ENCODE results near the gene TPSB2. TPM values are rescaled to one million over a fixed set of nuclear protein-coding genes. Genes with fewer than 3 reads are reported as not detected.
"Not testable (repeated sequence)": the region's sequence is repeated elsewhere in the genome, so short reads cannot be mapped to it uniquely, and the experiment has no call there.

TPSB2 gene
- total RNA-seq, 1 donor from 2014 or later = not detected

DNA sequence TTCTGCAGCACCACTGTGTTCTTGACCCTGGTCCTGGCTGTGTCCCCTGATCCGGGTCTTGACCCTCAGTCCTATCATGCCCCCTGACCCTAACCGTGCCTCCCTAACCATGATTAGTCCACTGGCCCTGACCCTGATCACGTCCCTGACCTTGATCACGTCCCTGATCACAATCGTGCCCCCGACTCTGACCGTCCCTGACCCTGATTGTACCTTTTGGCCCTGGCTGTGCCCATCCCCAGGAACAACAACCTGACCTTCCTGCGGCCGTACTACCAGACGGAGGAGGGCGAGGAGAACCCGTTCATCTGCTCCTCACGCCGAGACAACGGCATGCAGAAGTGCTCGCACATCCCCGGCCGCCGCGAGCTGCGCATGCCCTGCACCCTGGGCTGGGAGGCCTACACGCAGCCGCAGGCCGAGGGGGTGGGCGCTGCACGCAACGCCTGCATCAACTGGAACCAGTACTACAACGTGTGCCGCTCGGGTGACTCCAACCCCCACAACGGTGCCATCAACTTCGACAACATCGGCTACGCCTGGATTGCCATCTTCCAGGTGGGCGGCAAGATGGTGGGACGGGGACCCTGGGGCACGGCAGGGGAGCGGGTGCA, 29.9 kb downstream of the TPSB2 start:
- Histone ChIP-seq H3K4me3 (no peak overlapping the region), H3K9me3 (no peaks in the 10 kb centered on the region), H3K27me3 (no peaks in the 10 kb centered on the region), H3K27ac (no peak overlapping the region), H3K36me3 (no peaks in the 10 kb centered on the region), H3K4me1 (no peaks in the 10 kb centered on the region)
- no peak for DNase-seq (ENCODE audit: low spot score in 2 of 2)
- intact Hi-C loops (cut with DNase I) = no loop called here
- TF ChIP-seq, protein P1, sequence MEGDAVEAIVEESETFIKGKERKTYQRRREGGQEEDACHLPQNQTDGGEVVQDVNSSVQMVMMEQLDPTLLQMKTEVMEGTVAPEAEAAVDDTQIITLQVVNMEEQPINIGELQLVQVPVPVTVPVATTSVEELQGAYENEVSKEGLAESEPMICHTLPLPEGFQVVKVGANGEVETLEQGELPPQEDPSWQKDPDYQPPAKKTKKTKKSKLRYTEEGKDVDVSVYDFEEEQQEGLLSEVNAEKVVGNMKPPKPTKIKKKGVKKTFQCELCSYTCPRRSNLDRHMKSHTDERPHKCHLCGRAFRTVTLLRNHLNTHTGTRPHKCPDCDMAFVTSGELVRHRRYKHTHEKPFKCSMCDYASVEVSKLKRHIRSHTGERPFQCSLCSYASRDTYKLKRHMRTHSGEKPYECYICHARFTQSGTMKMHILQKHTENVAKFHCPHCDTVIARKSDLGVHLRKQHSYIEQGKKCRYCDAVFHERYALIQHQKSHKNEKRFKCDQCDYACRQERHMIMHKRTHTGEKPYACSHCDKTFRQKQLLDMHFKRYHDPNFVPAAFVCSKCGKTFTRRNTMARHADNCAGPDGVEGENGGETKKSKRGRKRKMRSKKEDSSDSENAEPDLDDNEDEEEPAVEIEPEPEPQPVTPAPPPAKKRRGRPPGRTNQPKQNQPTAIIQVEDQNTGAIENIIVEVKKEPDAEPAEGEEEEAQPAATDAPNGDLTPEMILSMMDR (IDR thresholded peaks at IDR 0.05) = no peak

DNA sequence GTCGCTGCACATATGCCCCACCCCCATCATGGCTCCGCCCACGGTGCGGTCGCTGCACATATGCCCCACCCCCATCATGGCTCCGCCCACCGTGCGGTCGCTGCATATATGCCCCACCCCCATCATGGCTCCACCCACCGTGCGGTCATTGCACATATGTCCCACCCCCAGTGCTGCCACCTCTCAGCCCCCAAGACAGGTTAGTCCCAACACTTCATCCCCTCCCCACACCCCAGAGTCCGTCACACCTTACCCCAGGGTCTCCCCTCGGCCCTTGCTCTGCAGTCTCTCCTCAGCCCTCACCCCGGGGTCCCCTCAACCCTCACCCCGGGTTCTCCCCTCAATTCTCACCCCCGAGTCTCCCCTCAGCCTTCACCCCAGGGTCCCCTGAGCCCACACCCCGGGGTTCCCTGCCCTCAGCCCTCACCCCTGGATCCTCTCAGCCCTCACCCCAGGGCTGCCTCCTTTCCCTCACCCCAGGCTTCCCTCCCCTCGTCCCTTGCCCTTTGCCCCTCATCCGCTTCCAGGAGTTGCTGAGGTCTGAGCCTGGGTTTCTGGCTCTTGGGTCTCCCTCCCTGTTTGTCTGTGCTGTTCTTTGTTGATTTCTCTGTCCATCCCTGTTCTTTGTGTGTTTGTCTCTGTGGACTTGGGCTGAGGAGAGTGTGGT, 30.5 kb downstream of the TPSB2 start:
- no peaks in the 10 kb centered on the region for H3K4me1 ChIP-seq
- H3K36me3 ChIP-seq = no peaks in the 10 kb centered on the region
- no peaks in the 10 kb centered on the region for H3K27me3 ChIP-seq
- intact Hi-C loops (cut with DNase I) = no loop called here
- TF ChIP-seq, protein P1 (IDR thresholded peaks at IDR 0.05) = no peak
- H3K9me3 ChIP-seq = no peaks in the 10 kb centered on the region
- no peak for DNase-seq (ENCODE audit: low spot score in 2 of 2)
- H3K27ac ChIP-seq = no peak overlapping the region
- H3K4me3 ChIP-seq = no peak overlapping the region

DNA sequence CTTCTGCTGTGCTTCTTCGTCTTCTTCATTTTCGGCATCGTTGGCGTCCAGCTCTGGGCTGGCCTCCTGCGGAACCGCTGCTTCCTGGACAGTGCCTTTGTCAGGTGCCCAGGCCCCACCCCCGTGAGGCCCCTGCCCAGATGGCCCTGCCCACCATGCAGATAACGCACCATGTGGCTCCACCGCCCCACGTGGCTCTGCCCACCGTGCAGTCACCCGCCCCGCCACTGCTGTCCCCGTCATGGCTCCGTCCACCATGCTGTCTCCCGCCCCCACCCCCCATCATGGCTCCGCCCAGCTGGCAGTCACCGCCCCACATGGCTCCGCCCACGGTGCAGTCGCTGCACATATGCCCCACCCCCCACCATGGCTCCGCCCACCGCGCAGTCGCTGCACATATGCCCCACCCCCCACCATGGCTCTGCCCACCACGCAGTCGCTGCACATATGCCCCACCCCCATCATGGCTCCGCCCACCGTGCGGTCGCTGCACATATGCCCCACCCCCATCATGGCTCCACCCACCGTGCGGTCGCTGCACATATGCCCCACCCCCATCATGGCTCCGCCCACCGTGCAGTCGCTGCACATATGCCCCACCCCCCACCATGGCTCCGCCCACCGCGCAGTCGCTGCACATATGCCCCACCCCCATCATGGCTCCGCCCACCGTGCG, 31.2 kb downstream of the TPSB2 start:
- intact Hi-C loops (cut with DNase I); H3K27me3 ChIP-seq; H3K27ac ChIP-seq; H3K36me3 ChIP-seq; H3K4me1 ChIP-seq; H3K4me3 ChIP-seq; H3K9me3 ChIP-seq; DNase-seq (ENCODE audit: low spot score in 2 of 2): not testable (repeated sequence)

DNA sequence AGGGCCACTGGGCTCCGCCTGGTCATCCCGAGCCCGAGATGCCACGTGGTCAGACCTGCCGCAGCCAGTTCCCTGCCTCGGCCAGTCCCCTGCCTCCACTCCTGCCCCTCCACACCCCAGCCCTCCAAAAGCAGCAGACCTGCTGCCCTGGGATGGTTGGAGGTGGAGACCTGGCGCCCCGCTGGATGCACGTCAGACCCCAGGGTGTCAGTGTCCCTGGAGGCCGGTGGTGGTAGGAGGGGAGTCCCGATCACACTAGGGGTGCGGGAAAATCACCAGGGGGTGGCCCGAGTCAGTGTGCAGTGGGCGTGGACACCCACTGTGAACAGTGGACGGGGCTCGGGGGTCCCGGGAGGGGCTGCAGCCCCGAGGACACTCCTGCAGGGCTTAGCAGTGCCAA, 31.8 kb downstream of the TPSB2 start:
- no peaks in the 10 kb centered on the region for H3K4me1 ChIP-seq
- DNase-seq (ENCODE audit: low spot score in 2 of 2) = no peak
- H3K36me3 ChIP-seq = no peaks in the 10 kb centered on the region
- intact Hi-C loops (cut with DNase I) = no loop called here
- no peak overlapping the region for H3K27ac ChIP-seq
- TF ChIP-seq, protein P1 (IDR thresholded peaks at IDR 0.05) = no peak
- H3K27me3 ChIP-seq = no peaks in the 10 kb centered on the region
- no peak overlapping the region for H3K4me3 ChIP-seq
- no peaks in the 10 kb centered on the region for H3K9me3 ChIP-seq

DNA sequence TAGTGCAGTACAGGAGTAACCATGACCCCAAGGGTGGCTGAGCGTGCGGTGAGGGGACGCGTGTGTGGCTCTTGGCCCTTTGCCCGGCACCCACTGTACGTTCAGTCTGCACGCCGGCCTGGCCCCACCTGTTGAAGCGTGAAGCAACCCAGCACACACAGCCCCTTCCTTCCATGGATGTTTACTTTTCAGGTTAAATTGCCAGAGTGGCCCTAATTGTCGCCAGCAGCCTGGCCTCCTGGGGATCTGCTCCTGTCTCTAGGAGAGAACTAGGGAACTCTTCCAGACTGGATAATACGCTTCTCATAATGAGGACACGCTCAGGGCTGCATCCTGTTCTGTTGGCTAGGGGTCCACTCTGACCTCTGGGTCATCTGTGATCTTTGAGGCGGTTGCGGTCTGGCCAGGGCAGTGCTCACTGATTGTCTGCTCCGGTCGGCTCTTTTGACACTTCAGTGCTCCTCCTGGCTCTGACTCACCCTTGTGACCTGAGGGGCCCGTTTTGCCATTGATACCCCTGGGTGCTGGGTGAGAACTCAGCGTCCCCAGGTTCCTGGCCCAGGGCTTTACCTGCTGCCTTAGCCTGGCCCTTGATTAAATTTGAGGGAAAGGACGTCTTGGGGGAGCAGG, 32.6 kb downstream of the TPSB2 start:
- H3K9me3 ChIP-seq = no peaks in the 10 kb centered on the region
- no peak overlapping the region for H3K27ac ChIP-seq
- H3K36me3 ChIP-seq = no peaks in the 10 kb centered on the region
- H3K4me3 ChIP-seq = no peak overlapping the region
- H3K4me1 ChIP-seq = no peaks in the 10 kb centered on the region
- TF ChIP-seq, protein P1 (IDR thresholded peaks at IDR 0.05) = no peak
- H3K27me3 ChIP-seq = no peaks in the 10 kb centered on the region
- intact Hi-C loops (cut with DNase I) = no loop called here
- no peak for DNase-seq (ENCODE audit: low spot score in 2 of 2)

DNA sequence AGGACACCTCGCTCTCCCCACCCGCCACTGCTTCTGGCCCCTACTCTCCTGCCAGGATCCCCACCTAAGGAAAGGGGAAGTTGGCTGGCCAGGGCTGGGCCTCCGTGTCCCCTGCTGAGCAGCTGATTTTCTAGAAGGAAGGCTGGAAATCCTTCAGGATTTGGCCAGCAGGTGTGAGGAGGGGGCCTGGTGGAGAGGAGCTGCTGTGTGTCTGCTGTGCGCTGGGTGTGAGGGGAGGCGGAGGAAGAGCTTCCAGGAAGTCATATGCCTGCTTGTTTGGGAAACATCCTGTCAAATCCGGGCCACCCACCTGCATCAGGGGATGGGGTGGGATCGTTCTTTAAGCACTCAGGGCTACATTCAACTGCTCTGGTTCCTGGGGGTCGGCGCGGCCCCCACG, 33.5 kb downstream of the TPSB2 start:
- TF ChIP-seq, protein P1 (IDR thresholded peaks at IDR 0.05) = no peak
- intact Hi-C loops (cut with DNase I) = no loop called here
- Histone ChIP-seq H3K4me1 (no peaks in the 10 kb centered on the region), H3K4me3 (no peak overlapping the region), H3K27me3 (no peaks in the 10 kb centered on the region), H3K9me3 (no peaks in the 10 kb centered on the region), H3K27ac (no peak overlapping the region), H3K36me3 (no peaks in the 10 kb centered on the region)
- no peak for DNase-seq (ENCODE audit: low spot score in 2 of 2)

Data from ascending aorta (tissue), 2 donors.